GM12892 (cell line): ENCODE results near the gene DPT.

Experiments
- POLR2A ChIP-seq: IDR thresholded peaks from 2 replicates; pipeline ENCODE4 v1.6.1; 2011; ENCODE audit warnings: low read depth, low read length, control low read depth
- POLR2AphosphoS5 ChIP-seq: IDR thresholded peaks from 2 replicates; pipeline ENCODE4 v1.6.1; 2011; ENCODE audit warnings: low read depth, low read length, control low read depth

DNA sequence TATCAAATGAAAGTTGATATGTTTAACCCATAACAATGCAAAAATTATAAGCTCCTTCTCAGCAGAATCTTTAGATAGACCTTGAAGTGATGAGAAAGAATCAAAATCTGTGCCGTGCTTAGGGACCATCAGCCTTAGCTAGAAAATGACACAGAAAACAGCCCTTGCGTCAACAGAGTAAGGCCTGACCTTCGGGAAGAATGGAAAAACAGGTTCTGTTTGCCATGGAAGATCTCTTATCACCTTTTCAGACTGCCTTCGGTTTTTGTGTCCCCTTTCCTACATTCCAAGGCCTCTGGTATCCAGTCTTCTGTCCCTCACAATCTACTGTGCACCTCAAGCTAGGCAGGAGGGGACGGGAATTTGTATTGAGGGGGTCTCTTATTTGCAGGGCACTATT is 37.6 kb upstream of the DPT start:
- TF ChIP-seq POLR2A (no peak), POLR2AphosphoS5 (no peak)
